ENCODE data around the gene TXNL1. TPM values are rescaled to one million over a fixed set of nuclear protein-coding genes. Genes with fewer than 3 reads are reported as not detected.

The TXNL1 gene
- total RNA-seq (100 to 1,000 TPM in 1 of 9 donors, 10 to 100 TPM in 8; 68.0 to 100 (median 86.9) TPM), polyA plus RNA-seq (10 to 100 TPM; 76.1 to 77.1 TPM)
- long read RNA-seq, donor 1, full-length matches to known transcripts = 44 of 133 reads
- long read RNA-seq, donor 1, partial matches to known transcripts = 11 of 133 reads
- long read RNA-seq, donor 1, other reads (novel, unspliced or antisense) = 78 of 133 reads
- long read RNA-seq, donor 2, full-length matches to known transcripts = 141 of 401 reads
- long read RNA-seq, donor 2, partial matches to known transcripts = 48 of 401 reads
- long read RNA-seq, donor 2, other reads (novel, unspliced or antisense) = 212 of 401 reads
- long read RNA-seq, donor 3, full-length matches to known transcripts = 43 of 108 reads
- long read RNA-seq, donor 3, partial matches to known transcripts = 4 of 108 reads
- long read RNA-seq, donor 3, other reads (novel, unspliced or antisense) = 61 of 108 reads

- Histone ChIP-seq H3K36me3 (peaks cover 0 to 14% (median 0%) of the 10 kb centered on the region in 9 donors), H3K4me3 (peak within 1 kb of the TSS; percentile 70 to 98 (median 87)), H3K4me1 (peaks cover 0 to 45% (median 29%) of the 10 kb centered on the region in 12 donors), H3K27ac (peak within 1 kb of the TSS; percentile 89 to 99 (median 96)), H3K9me3 (no peaks in the 10 kb centered on the region), H3K27me3 (no peaks in the 10 kb centered on the region)
- WGBS, 4 donors = 1% methylated on average over 27 to 64 of the region's 64 CpGs
- DNase-seq = peak; percentile 100
- intact Hi-C loops (cut with DNase I) = loop anchor here in 2 of 10 donors (1.0 to 10.0 kb wide), 2 partner anchors 13 to 56 kb away; partner anchors contain the start of gene WDR7 (in 1 of the 2)
- ATAC-seq = peak; percentile 99
- TF ChIP-seq CTCF (IDR thresholded peaks at IDR 0.05) (no peak), POLR2A (IDR thresholded peaks at IDR 0.05) (peak in 1 of 2 donors; percentile 61)
Observed at GRCh38 chr18:56638232-56639103, at the start of gene TXNL1. Gene TXNL1 (minus strand): TSS chr18:56638592. CDS start chr18:56638440, 152 bp downstream.

GRCh38 chr18:56684277-56684676 is 45.9 kb upstream of the TXNL1 start:
- WGBS, 4 donors = 98 to 100% (median 99%) methylated on average over 3 of the region's 3 CpGs
- intact Hi-C loops (cut with DNase I) = no loop called here
- no peak for TF ChIP-seq POLR2A (IDR thresholded peaks at IDR 0.05)
- DNase-seq (no peak), ATAC-seq (no peak)
- Histone ChIP-seq H3K4me3 (no peak overlapping the region), H3K4me1 (peaks cover 0 to 11% (median 0%) of the 10 kb centered on the region in 12 donors), H3K36me3 (peaks cover 0 to 73% (median 55%) of the 10 kb centered on the region in 9 donors), H3K27ac (no peak overlapping the region), H3K9me3 (no peaks in the 10 kb centered on the region), H3K27me3 (no peaks in the 10 kb centered on the region)

GRCh38 chr18:56678836-56679565 is 40.6 kb upstream of the TXNL1 start:
- DNase-seq (no peak), ATAC-seq (no peak)
- Histone ChIP-seq H3K9me3 (peaks cover 0 to 7% (median 0%) of the 10 kb centered on the region in 12 donors), H3K27ac (no peak overlapping the region), H3K36me3 (peaks cover 0 to 27% (median 16%) of the 10 kb centered on the region in 9 donors), H3K4me1 (peaks cover 0 to 17% (median 2%) of the 10 kb centered on the region in 12 donors), H3K27me3 (no peaks in the 10 kb centered on the region), H3K4me3 (no peak overlapping the region)
- intact Hi-C loops (cut with DNase I) = no loop called here
- TF ChIP-seq CTCF (IDR thresholded peaks at IDR 0.05) = no peak
- TF ChIP-seq POLR2A (IDR thresholded peaks at IDR 0.05) = no peak
- WGBS, 4 donors = 93 to 98% (median 96%) methylated on average over 4 of the region's 4 CpGs

GRCh38 chr18:56676639-56677038 is 38.2 kb upstream of the TXNL1 start:
- Histone ChIP-seq H3K27ac (peak overlapping the region in 9 of 12 donors; percentile 16 to 56 (median 40)), H3K27me3 (no peaks in the 10 kb centered on the region), H3K4me3 (no peak overlapping the region), H3K4me1 (peaks cover 0 to 17% (median 2%) of the 10 kb centered on the region in 12 donors), H3K9me3 (peaks cover 0 to 7% (median 0%) of the 10 kb centered on the region in 12 donors), H3K36me3 (peaks cover 0 to 24% (median 8%) of the 10 kb centered on the region in 9 donors)
- WGBS, 4 donors = 40 to 57% (median 49%) methylated on average over 2 of the region's 2 CpGs
- ATAC-seq = peak; percentile 91 to 97 (median 94)
- TF ChIP-seq POLR2A (IDR thresholded peaks at IDR 0.05) (no peak), CTCF (IDR thresholded peaks at IDR 0.05) (no peak)
- peak in 3 of 5 donors; percentile 24 to 53 (median 51) for DNase-seq
- intact Hi-C loops (cut with DNase I) = no loop called here

Measured in heart left ventricle (tissue), 16 donors.